Esophagus mucosa (tissue), 1 donor: ENCODE results near the gene CDH23. TPM values are rescaled to one million over a fixed set of nuclear protein-coding genes. Genes with fewer than 3 reads are reported as not detected.

Source experiments
- ATAC-seq: fragments of 200-7000 bp; cut with Tn5 transposase; one replicate; pipeline ENCODE4 v1.9.1; 2020
- total RNA-seq: library from RNA; stranded (reverse); gene quantifications from one replicate; pipeline ENCODE4 v1.2.4, GENCODE V29; 2023
- donor health status: DM: yes; HTN: yes; CAD: no.

The CDH23 gene
- total RNA-seq, 1 donor from 2014 or later = 1.3 TPM

GRCh38 chr10:71442000-71442399, 45.3 kb downstream of the CDH23 start:
- ATAC-seq = no peak

GRCh38 chr10:71442859-71443570, 46.3 kb downstream of the CDH23 start:
- no peak for ATAC-seq

- no peak for ATAC-seq
Observed at GRCh38 chr10:71443676-71444075, 47.0 kb downstream of the CDH23 start.

- ATAC-seq = no peak
Observed at GRCh38 chr10:71444284-71445054, 47.7 kb downstream of the CDH23 start.

GRCh38 chr10:71447676-71448075, 51.0 kb downstream of the CDH23 start:
- no peak for ATAC-seq

- no peak for ATAC-seq
Observed at GRCh38 chr10:71448146-71448545, 51.4 kb downstream of the CDH23 start.

GRCh38 chr10:71449026-71449425, 52.3 kb downstream of the CDH23 start:
- ATAC-seq = no peak

GRCh38 chr10:71451754-71452153, 55.0 kb downstream of the CDH23 start:
- peak; percentile 12 for ATAC-seq

GRCh38 chr10:71453186-71453585, 56.5 kb downstream of the CDH23 start:
- no peak for ATAC-seq

- ATAC-seq = no peak
Observed at GRCh38 chr10:71454347-71454746, 57.6 kb downstream of the CDH23 start.

- no peak for ATAC-seq
Observed at GRCh38 chr10:71455035-71455434, 58.3 kb downstream of the CDH23 start.

GRCh38 chr10:71456631-71457030, 59.9 kb downstream of the CDH23 start:
- no peak for ATAC-seq

GRCh38 chr10:71457908-71458307, 61.2 kb downstream of the CDH23 start:
- no peak for ATAC-seq

GRCh38 chr10:71458387-71458786, 61.7 kb downstream of the CDH23 start:
- no peak for ATAC-seq

GRCh38 chr10:71459513-71459912, 62.8 kb downstream of the CDH23 start:
- ATAC-seq = no peak

GRCh38 chr10:71460615-71461014, 63.9 kb downstream of the CDH23 start:
- no peak for ATAC-seq

- ATAC-seq = no peak
Observed at GRCh38 chr10:71461457-71461856, 64.7 kb downstream of the CDH23 start.

- no peak for ATAC-seq
Observed at GRCh38 chr10:71462062-71462935, 65.6 kb downstream of the CDH23 start.

- ATAC-seq = no peak
Observed at GRCh38 chr10:71463111-71463510, 66.4 kb downstream of the CDH23 start.

GRCh38 chr10:71465551-71466252, 69.0 kb downstream of the CDH23 start:
- peak; percentile 31 for ATAC-seq

GRCh38 chr10:71466330-71466729, 69.6 kb downstream of the CDH23 start:
- no peak for ATAC-seq

GRCh38 chr10:71467161-71467560, 70.4 kb downstream of the CDH23 start:
- no peak for ATAC-seq
